Stimulated activated CD8-positive, alpha-beta memory T cell treated with anti-CD3 and anti-CD28 coated beads, Interleukin-15, amount 100 ng/mL, for 48 hours (primary cell): ENCODE results near the gene PIK3CD.
"Not testable (repeated sequence)": the region's sequence is repeated elsewhere in the genome, so short reads cannot be mapped to it uniquely, and the experiment has no call there.

ENCODE experiments used
- DNase-seq, 2 donors: peaks; one replicate each; pipeline ENCODE4 v3.0.0-alpha.2; 2020; ENCODE audit warnings: low read depth in 2 of 2

Gene PIK3CD

GRCh38 chr1:9621032-9621431, 30.5 kb upstream of the PIK3CD start:
- DNase-seq = no peak

GRCh38 chr1:9624081-9624480, 27.4 kb upstream of the PIK3CD start:
- DNase-seq = no peak

GRCh38 chr1:9625030-9625429, 26.5 kb upstream of the PIK3CD start:
- not testable (repeated sequence) for DNase-seq

GRCh38 chr1:9626201-9626608, 25.3 kb upstream of the PIK3CD start:
- DNase-seq = no peak

GRCh38 chr1:9628541-9629444, 22.7 kb upstream of the PIK3CD start:
- DNase-seq = peak; percentile 76 to 78

- DNase-seq = peak; percentile 78 to 80
These were observed 21.9 kb upstream of the PIK3CD start for GRCh38 chr1:9629445-9630201.

- no peak for DNase-seq
These were observed 21.0 kb upstream of the PIK3CD start for GRCh38 chr1:9630331-9631111.

- DNase-seq = no peak
These were observed 19.9 kb upstream of the PIK3CD start for GRCh38 chr1:9631613-9632012.

- no peak for DNase-seq
These were observed 18.0 kb upstream of the PIK3CD start for GRCh38 chr1:9633493-9633892.

GRCh38 chr1:9634582-9634981, 16.9 kb upstream of the PIK3CD start:
- no peak for DNase-seq

- DNase-seq = no peak
These were observed 12.3 kb upstream of the PIK3CD start for GRCh38 chr1:9639227-9639626.

- DNase-seq = no peak
These were observed 7.9 kb upstream of the PIK3CD start for GRCh38 chr1:9643351-9644256.

- no peak for DNase-seq
These were observed 5.5 kb upstream of the PIK3CD start for GRCh38 chr1:9646037-9646436.

GRCh38 chr1:9648171-9648570, 3.4 kb upstream of the PIK3CD start:
- no peak for DNase-seq

- DNase-seq = no peak
These were observed 1.8 kb upstream of the PIK3CD start for GRCh38 chr1:9649769-9650168.

- no peak for DNase-seq
These were observed 339 bp upstream of the PIK3CD start for GRCh38 chr1:9651220-9651564.

GRCh38 chr1:9652379-9653209, 1.1 kb downstream of the PIK3CD start:
- DNase-seq = no peak

GRCh38 chr1:9653210-9653490, 1.6 kb downstream of the PIK3CD start:
- DNase-seq = no peak

GRCh38 chr1:9653491-9654050, 2.0 kb downstream of the PIK3CD start:
- peak in 1 of 2 donors; percentile 34 for DNase-seq
